Body of pancreas (tissue), 4 donors: Measurements from ENCODE around the gene COTL1.

Source experiments
- CTCF ChIP-seq, 7 experiments: fragments of 450-650 bp in 4 of 7; fragments of 200-600 bp in 3 of 7; sonication (generic) in 3 of 7; IDR thresholded peaks; one replicate each; pipeline ENCODE4 v1.5.1; 2016 to 2019; ENCODE audit warnings: antibody characterized with exemption in 7 of 7
- POLR2A ChIP-seq, 3 donors: fragments of 450-650 bp; IDR thresholded peaks; one replicate each; pipeline ENCODE4 v1.6.1; 2016; ENCODE audit warnings: antibody characterized with exemption in 3 of 3, mild to moderate bottlenecking in 2 of 3

- TF ChIP-seq CTCF (IDR thresholded peaks at IDR 0.05), result no peak
- no peak for TF ChIP-seq POLR2A (IDR thresholded peaks at IDR 0.05)
Observed at GRCh38 chr16:84538222-84538840, 79.5 kb downstream of the COTL1 start.
